NCI-H226 (cell line): ENCODE results near the gene DDX17.
A peak's percentile ranks its signal among the peaks of the same experiment; 100 is the strongest.
"Not testable (repeated sequence)": the region's sequence is repeated elsewhere in the genome, so short reads cannot be mapped to it uniquely, and the experiment has no call there.

ENCODE experiments used
- DNase-seq: peaks from one replicate; pipeline ENCODE4 v3.0.0-alpha.2; 2015

The DDX17 gene

GRCh38 chr22:38490915-38491314 lies 15.2 kb downstream of the DDX17 start:
- peak; percentile 36 for DNase-seq

- no peak for DNase-seq
These were observed 15.6 kb downstream of the DDX17 start for GRCh38 chr22:38490475-38490874.

GRCh38 chr22:38489561-38490145 lies 16.5 kb downstream of the DDX17 start:
- DNase-seq, result no peak

- DNase-seq, result no peak
These were observed 17.0 kb downstream of the DDX17 start for GRCh38 chr22:38489142-38489541.

- no peak for DNase-seq
These were observed 18.2 kb downstream of the DDX17 start for GRCh38 chr22:38487946-38488345.

GRCh38 chr22:38485783-38486182 lies 20.3 kb downstream of the DDX17 start:
- DNase-seq, result no peak

DNA sequence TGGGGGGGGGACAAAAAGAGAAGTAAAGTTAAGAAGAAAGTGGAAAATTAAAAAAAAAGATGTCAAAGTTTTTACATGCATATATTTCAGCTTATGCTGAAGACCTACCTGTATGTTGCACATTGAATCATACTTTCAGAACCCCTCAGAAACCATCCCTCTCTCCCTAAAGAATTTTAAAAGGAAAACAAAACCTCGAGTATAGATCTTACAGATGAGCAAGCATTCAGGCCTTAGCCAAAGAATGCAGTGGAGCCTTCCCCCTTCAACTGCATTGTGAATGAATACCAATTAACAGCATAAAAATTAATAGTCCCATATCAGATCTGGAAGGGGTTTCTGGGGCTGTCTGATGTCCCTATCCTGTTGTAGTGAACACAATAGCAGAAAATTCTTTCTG lies 21.9 kb downstream of the DDX17 start:
- no peak for DNase-seq

- DNase-seq, result no peak
These were observed 23.3 kb downstream of the DDX17 start for GRCh38 chr22:38482662-38483308.

GRCh38 chr22:38481871-38482332 lies 24.2 kb downstream of the DDX17 start:
- no peak for DNase-seq

DNA sequence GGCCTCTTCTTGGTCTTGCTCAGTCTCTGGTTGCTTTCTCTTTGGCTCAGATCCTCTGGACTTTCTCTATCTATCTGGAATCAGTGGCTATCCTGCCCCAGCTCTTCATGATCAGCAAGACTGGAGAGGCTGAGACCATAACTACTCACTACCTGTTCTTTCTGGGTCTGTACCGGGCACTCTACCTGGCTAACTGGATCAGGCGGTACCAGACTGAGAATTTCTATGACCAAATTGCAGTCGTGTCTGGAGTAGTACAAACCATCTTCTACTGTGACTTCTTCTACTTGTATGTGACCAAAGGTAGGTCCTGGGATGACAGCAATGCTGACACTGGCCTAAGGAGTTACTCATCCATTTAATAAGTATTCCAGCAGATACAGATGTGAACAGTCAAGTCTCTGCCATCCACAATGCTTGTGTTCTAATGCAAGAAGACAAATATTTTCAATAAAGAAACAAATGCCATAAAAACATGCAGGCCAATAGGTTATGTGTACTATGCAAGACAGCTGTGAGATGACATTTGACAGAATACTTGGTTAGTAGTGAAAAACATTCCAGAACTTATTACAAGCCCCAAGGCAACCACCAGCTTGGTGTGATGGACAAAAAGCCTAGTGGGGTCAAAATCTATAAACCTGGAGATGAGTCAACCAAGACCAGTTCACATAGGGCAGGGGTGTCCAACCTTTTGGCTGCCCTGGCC lies 24.8 kb downstream of the DDX17 start:
- no peak for DNase-seq

DNA sequence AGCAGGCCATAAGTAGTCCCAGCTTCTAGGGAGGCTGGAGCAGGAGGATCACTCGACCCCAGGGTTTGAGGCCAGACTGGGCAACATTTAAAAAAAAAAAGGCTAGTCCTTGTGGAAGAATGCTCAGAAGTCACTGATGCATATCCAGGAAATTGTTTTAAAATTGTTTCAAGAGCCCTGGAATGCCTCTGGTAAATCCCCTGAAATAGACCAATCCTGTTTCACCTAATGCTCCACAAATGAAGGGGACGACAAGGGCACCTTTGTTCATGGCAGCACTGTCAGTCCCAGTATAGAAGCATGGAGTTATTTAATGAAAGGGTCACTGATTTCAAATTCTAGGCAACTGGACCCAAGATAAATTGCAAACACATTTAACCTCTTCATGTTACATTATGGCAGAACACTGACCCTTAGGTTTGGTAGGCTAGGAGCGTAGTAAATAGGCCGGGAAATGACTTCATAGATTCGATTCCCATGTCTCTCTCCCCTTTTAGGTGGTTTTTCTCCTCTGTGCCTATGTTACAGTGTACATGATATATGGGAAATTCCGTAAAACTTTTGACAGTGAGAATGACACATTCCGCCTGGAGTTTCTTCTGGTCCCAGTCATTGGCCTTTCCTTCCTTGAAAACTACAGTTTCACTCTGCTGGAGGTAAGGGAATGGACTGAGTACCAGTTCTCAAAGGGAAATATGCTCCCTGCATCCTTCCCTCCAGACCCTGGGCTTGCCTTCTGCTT lies 26.8 kb downstream of the DDX17 start:
- DNase-seq, result no peak

DNA sequence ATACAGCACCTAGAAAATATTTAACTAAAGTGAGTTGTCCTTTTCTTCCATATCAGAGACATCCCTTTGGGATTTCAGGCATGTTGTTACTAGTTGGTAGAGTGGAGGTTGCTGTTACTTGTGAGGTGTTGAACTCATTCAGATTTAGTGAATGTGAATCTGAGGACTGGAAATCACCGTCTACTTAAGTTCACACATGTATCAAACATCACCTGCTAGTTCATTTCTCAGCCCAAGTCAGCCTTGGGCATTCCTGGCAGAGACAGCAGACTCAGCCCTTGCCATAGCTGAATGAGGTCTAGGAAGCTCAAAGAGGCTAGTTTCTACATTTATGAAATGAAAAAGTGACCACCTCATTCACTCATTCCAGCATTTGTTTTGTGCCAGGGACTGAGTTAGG lies 28.5 kb downstream of the DDX17 start:
- no peak for DNase-seq

DNA sequence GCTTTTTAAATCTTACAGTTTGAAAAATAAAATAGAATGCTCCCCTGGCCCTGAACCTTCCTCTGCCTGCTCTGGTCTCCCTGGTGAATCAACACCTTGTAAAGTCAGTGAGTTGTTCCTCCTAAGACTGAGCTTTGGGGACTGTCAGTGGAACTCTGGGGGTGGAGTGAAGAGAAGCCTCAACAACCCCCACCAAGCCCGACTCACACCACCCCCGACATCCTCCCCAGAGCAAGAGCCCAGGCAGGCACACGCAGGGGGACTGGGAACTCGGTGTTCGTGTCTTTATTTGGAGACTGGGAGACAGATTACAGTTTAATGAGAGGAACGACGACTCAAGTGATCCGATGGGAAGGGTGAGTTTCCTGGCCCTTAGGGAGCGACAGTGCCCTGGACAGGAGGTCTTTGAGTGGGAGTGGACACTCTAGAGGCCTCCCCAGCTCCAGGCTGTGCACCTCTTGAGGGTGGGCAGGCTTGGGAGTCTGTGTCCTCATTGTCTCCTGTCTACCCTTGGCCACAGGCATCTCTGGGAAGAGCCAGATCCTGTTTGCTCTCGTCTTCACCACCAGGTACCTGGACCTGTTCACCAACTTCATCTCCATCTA lies 32.0 kb downstream of the DDX17 start:
- DNase-seq, result no peak

GRCh38 chr22:38471237-38471636 lies 34.9 kb downstream of the DDX17 start:
- no peak for DNase-seq

- not testable (repeated sequence) for DNase-seq
These were observed 35.9 kb downstream of the DDX17 start for GRCh38 chr22:38470179-38470578.

GRCh38 chr22:38469306-38469781 lies 36.8 kb downstream of the DDX17 start:
- DNase-seq, result no peak

DNA sequence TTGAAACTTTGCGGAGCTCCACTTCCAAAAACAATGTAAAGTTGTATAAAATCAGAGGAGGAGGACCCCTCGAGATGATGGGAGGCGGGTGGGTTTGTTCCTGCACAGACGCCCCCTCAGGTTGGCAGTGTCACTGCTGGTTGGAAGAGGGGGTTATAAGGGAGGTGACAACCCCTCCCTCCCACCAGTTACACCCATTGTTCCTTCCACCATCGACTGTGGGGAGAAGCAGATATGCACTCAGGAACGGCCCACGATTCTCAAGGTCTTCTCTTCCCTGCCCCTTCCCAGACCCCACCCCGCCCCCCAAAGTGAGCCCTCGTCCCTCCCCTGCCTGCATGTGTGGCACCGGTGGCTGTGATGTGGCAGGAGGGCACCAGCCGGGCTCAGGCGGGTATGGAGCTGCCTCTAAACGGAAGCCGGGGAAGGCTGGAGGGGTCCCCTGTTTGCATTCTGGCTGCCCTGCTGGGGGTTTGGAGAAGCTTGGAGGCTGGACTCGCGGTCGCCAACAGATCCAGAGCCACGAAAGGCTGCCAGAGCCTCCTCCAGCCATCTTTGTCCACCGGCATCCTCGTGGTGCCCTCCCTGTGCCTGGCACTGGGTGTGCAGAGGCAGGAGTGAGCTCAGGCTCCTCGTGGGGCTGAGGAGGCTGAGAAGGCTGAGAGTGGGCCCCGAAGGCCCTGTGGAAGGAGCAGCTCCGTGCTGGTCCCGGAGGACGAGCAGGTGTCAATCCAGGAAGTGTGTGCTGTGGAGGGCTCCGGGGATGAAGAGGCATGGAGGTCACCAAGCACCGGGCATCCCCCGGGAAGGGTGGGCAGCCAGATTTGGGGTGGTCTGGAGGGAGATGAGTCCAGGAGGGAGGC lies 37.4 kb downstream of the DDX17 start:
- DNase-seq, result no peak

DNA sequence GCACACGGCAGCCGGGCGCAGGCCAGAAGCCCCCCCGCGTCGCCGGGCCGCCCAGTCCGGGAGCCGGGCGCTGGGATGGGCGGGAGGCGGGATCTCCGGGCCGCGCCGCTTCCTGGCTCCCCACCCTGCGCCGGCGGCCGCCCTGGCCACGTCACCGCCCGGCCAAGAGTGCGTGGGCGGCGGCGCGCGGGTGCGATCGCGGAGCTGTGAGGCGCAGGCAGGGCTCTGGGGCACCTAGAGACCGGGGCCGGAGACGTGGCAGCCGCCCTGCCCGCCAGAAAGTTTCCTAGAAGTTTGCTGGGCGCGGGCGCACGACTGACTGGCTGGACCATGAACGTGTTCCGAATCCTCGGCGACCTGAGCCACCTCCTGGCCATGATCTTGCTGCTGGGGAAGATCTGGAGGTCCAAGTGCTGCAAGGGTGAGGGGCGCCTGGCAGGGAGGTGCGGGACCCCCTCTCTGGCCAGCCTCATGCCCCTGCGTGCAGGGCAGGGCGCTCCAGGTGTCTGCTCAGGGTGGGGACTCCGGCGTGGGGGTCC lies 38.1 kb downstream of the DDX17 start, which contains the start of gene KDELR3:
KDELR3 (plus strand) TSS at position 193 of the 539 bp plus-strand sequence; CDS start at position 331, 138 bp downstream.
- DNase-seq, result peak; percentile 48

- no peak for DNase-seq
These were observed 38.6 kb downstream of the DDX17 start for GRCh38 chr22:38467438-38467903.

- no peak for DNase-seq
These were observed 40.2 kb downstream of the DDX17 start for GRCh38 chr22:38465673-38466490.
